ENCODE measurements around the gene SLC4A1.
A peak's percentile ranks its signal among the peaks of the same experiment; 100 is the strongest.

The SLC4A1 gene

DNA sequence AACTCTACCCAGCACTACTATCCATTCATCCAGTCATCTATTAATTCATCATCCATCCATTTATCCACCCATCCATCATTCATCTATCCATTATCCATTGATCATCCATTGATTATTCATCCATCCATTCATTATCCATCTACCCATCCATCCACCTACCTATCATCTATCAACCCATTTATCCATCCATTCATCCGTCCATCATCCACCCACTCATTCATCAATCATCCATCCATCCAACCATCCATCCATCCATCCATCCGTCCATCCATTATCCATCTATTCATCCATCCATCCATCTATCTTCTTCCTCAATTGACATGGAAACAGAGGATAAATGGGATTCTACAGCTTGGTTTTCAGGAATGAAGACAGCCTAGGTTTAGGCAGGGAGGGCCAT, 12.0 kb downstream of the SLC4A1 start:
- Histone ChIP-seq H2BK5ac (ENCODE audit: low read length) (no peak overlapping the region), H3K9me3 (replicated peaks in 1 of 2; ENCODE audit: control insufficient read depth in 2 of 2, insufficient read depth in 1 of 2, low read depth in 1 of 2, low read length in 2 of 2) (no peaks in the 10 kb centered on the region), H3K14ac (ENCODE audit: low read length) (no peak overlapping the region), H3K9ac (ENCODE audit: low read depth, low read length, poor library complexity) (no peak overlapping the region), H2AK5ac (ENCODE audit: low read depth, low read length) (no peak overlapping the region), H3K27me3 (ENCODE audit: control insufficient read depth in 3 of 3, insufficient read depth in 3 of 3, low read depth in 1 of 3, low read length in 3 of 3) (peaks cover 0 to 64% (median 3%) of the 10 kb centered on the region in 3 experiments), H2BK12ac (ENCODE audit: low read length) (no peak overlapping the region), H3K18ac (ENCODE audit: low read length) (no peak overlapping the region), H3K36me3 (replicated peaks in 1 of 2; ENCODE audit: control insufficient read depth in 2 of 2, insufficient read depth in 2 of 2, low read length in 2 of 2) (no peaks in the 10 kb centered on the region), H3K79me1 (ENCODE audit: low read depth, low read length) (no peaks in the 10 kb centered on the region), H3K27ac (replicated peaks; ENCODE audit: low read length) (no peak overlapping the region), H3K4me1 (ENCODE audit: control insufficient read depth in 2 of 2, insufficient read depth in 1 of 2, low read depth in 1 of 2, low read length in 2 of 2) (no peaks in the 10 kb centered on the region), H3K4me2 (ENCODE audit: insufficient read depth, low read length, poor library complexity, severe bottlenecking) (no peak overlapping the region), H3K4me3 (ENCODE audit: low read length in 2 of 2) (no peak overlapping the region), H2BK120ac (ENCODE audit: low read depth, low read length) (no peak overlapping the region), H3K4ac (ENCODE audit: low read length) (no peak overlapping the region), H4K8ac (ENCODE audit: low read depth, low read length) (no peak overlapping the region), H3K23ac (ENCODE audit: low read depth, low read length, poor library complexity) (no peak overlapping the region), H2AFZ (ENCODE audit: low read length) (no peak overlapping the region), H2BK15ac (ENCODE audit: low read length) (no peak overlapping the region), H4K91ac (ENCODE audit: low read depth, low read length, poor library complexity) (no peak overlapping the region)
- no peak for DNase-seq (ENCODE audit: low spot score)
- WGBS, 2 donors (ENCODE audit: extremely low coverage in 2 of 2, insufficient read length in 2 of 2, insufficient replicate concordance in 1 of 2): 100% methylated on average over 2 of the region's 2 CpGs

DNA sequence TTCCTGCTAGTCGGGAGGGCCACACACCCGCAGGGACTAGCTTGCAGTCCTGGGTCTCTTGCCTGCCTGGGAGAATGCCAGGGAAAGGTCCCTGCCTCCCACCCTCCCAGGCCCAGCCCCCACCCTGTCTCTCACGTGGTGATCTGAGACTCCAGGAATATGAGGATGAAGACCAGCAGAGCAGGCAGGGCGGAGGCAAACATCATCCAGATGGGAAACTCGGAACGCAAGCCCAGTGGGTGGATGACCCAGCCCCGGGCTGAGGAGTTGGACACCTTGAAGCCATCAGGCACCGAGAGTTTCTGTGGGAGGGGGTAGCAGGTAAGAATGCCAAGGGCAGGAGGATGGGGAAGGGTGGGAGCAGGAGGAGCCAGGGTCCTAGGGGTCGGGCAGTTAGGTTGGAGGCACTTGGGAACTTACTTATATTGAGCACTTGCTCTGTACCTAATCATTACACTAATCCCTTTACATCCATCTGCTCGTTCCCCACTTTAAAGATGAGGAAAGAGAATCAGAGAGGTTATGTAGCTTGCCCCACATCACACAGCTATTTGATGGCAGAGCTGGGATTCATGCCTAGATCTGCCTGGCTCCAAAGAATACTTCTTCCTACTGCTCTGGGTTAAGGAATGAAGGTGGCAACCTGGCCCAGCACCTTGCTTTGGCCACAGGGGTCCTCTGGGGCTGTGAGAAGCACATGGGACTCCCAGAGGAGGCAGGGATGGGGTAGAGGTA, 13.4 kb downstream of the SLC4A1 start:
- no peak overlapping the region for H2AK5ac ChIP-seq (ENCODE audit: low read depth, low read length)
- WGBS, 2 donors (ENCODE audit: extremely low coverage in 2 of 2, insufficient read length in 2 of 2, insufficient replicate concordance in 1 of 2): no CpG with 5 or more reads among the region's 10 CpGs
- H3K4me2 ChIP-seq (ENCODE audit: insufficient read depth, low read length, poor library complexity, severe bottlenecking): no peak overlapping the region

DNA sequence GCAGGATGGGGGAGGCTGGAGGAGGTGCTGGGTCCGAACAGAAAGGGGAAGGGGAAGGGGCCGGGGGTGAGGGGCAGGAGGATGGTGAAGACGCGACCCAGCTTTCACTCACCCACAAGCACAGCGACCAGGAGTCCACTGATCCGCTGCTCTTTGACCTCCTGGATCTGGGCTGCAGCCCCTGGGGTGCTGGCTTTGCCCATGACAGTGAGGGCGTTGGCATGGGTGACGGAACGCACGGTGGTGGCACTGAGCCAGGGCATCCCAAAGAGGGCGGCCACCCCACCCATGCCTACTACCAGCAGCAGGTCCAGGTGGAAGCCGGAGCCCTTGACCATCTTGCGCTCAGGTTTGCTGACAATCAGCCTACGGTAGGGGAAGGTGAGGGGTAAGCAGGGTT, 14.9 kb downstream of the SLC4A1 start:
- Histone ChIP-seq H3K14ac (ENCODE audit: low read length) (peak overlapping the region; percentile 65), H4K91ac (ENCODE audit: low read depth, low read length, poor library complexity) (peak overlapping the region; percentile 66), H3K23ac (ENCODE audit: low read depth, low read length, poor library complexity) (no peak overlapping the region), H3K27me3 (ENCODE audit: control insufficient read depth in 3 of 3, insufficient read depth in 3 of 3, low read depth in 1 of 3, low read length in 3 of 3) (peaks cover 0 to 57% (median 3%) of the 10 kb centered on the region in 3 experiments), H3K9ac (ENCODE audit: low read depth, low read length, poor library complexity) (no peak overlapping the region), H3K9me3 (replicated peaks in 1 of 2; ENCODE audit: control insufficient read depth in 2 of 2, insufficient read depth in 1 of 2, low read depth in 1 of 2, low read length in 2 of 2) (peaks cover 0 to 2% of the 10 kb centered on the region in 2 donors), H3K4ac (ENCODE audit: low read length) (no peak overlapping the region), H3K4me2 (ENCODE audit: insufficient read depth, low read length, poor library complexity, severe bottlenecking) (no peak overlapping the region), H2BK120ac (ENCODE audit: low read depth, low read length) (no peak overlapping the region), H3K4me1 (ENCODE audit: control insufficient read depth in 2 of 2, insufficient read depth in 1 of 2, low read depth in 1 of 2, low read length in 2 of 2) (peaks cover 0 to 4% of the 10 kb centered on the region in 2 donors), H3K18ac (ENCODE audit: low read length) (peak overlapping the region; percentile 87), H2BK15ac (ENCODE audit: low read length) (peak overlapping the region; percentile 30), H2AK5ac (ENCODE audit: low read depth, low read length) (peak overlapping the region; percentile 20), H3K36me3 (replicated peaks in 1 of 2; ENCODE audit: control insufficient read depth in 2 of 2, insufficient read depth in 2 of 2, low read length in 2 of 2) (no peaks in the 10 kb centered on the region), H2BK5ac (ENCODE audit: low read length) (no peak overlapping the region), H3K4me3 (ENCODE audit: low read length in 2 of 2) (no peak overlapping the region), H2BK12ac (ENCODE audit: low read length) (peak overlapping the region; percentile 30), H3K27ac (replicated peaks; ENCODE audit: low read length) (no peak overlapping the region), H2AFZ (ENCODE audit: low read length) (no peak overlapping the region), H4K8ac (ENCODE audit: low read depth, low read length) (peak overlapping the region; percentile 57), H3K79me1 (ENCODE audit: low read depth, low read length) (no peaks in the 10 kb centered on the region)
- no CpG with 5 or more reads among the region's 14 CpGs for WGBS, 2 donors (ENCODE audit: extremely low coverage in 2 of 2, insufficient read length in 2 of 2, insufficient replicate concordance in 1 of 2)
- DNase-seq (ENCODE audit: low spot score): no peak

More for the DNA sequence above, 13.4 kb downstream of the SLC4A1 start:
- no peak overlapping the region for H2BK12ac ChIP-seq (ENCODE audit: low read length)
- H3K4ac ChIP-seq (ENCODE audit: low read length): no peak overlapping the region
- H3K27ac ChIP-seq (replicated peaks; ENCODE audit: low read length): no peak overlapping the region
- peaks cover 0 to 64% (median 3%) of the 10 kb centered on the region in 3 experiments for H3K27me3 ChIP-seq (ENCODE audit: control insufficient read depth in 3 of 3, insufficient read depth in 3 of 3, low read depth in 1 of 3, low read length in 3 of 3)
- H3K9ac ChIP-seq (ENCODE audit: low read depth, low read length, poor library complexity): no peak overlapping the region
- H2AFZ ChIP-seq (ENCODE audit: low read length): no peak overlapping the region
- no peak for DNase-seq (ENCODE audit: low spot score)
- no peak overlapping the region for H2BK5ac ChIP-seq (ENCODE audit: low read length)
- no peaks in the 10 kb centered on the region for H3K36me3 ChIP-seq (replicated peaks in 1 of 2; ENCODE audit: control insufficient read depth in 2 of 2, insufficient read depth in 2 of 2, low read length in 2 of 2)
- no peaks in the 10 kb centered on the region for H3K79me1 ChIP-seq (ENCODE audit: low read depth, low read length)
- H3K4me3 ChIP-seq (ENCODE audit: low read length in 2 of 2): no peak overlapping the region
- H4K91ac ChIP-seq (ENCODE audit: low read depth, low read length, poor library complexity): no peak overlapping the region
- no peak overlapping the region for H3K18ac ChIP-seq (ENCODE audit: low read length)
- no peak overlapping the region for H3K14ac ChIP-seq (ENCODE audit: low read length)
- peak overlapping the region; percentile 6 for H3K23ac ChIP-seq (ENCODE audit: low read depth, low read length, poor library complexity)
- no peak overlapping the region for H2BK120ac ChIP-seq (ENCODE audit: low read depth, low read length)
- peaks cover 0 to 4% of the 10 kb centered on the region in 2 donors for H3K4me1 ChIP-seq (ENCODE audit: control insufficient read depth in 2 of 2, insufficient read depth in 1 of 2, low read depth in 1 of 2, low read length in 2 of 2)
- H3K9me3 ChIP-seq (replicated peaks in 1 of 2; ENCODE audit: control insufficient read depth in 2 of 2, insufficient read depth in 1 of 2, low read depth in 1 of 2, low read length in 2 of 2): no peaks in the 10 kb centered on the region
- no peak overlapping the region for H4K8ac ChIP-seq (ENCODE audit: low read depth, low read length)
- no peak overlapping the region for H2BK15ac ChIP-seq (ENCODE audit: low read length)

DNA sequence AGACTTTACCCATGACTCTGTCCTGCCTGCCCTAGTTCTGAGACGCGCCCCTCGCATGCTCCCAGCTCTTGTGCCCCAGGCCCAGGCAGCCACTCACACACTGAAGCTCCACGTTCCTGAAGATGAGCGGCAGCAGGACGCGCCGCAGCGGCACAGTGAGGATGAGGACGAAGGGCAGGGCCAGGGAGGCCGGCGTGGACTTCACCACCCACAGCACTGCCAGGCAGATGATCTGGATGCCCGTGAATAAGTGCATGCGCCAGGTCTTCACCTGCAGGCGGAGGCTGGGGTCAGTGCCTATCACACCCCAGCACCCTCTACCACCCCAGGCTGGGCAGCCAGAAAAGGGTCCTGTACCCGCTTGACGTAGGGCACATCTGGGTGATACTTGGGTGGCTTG, 16.9 kb downstream of the SLC4A1 start:
- WGBS, 2 donors (ENCODE audit: extremely low coverage in 2 of 2, insufficient read length in 2 of 2, insufficient replicate concordance in 1 of 2): no CpG with 5 or more reads among the region's 17 CpGs

More for the DNA sequence above, 16.9 kb downstream of the SLC4A1 start:
- Histone ChIP-seq H3K36me3 (replicated peaks in 1 of 2; ENCODE audit: control insufficient read depth in 2 of 2, insufficient read depth in 2 of 2, low read length in 2 of 2) (no peaks in the 10 kb centered on the region), H2AFZ (ENCODE audit: low read length) (no peak overlapping the region), H2BK5ac (ENCODE audit: low read length) (no peak overlapping the region), H3K23ac (ENCODE audit: low read depth, low read length, poor library complexity) (peak overlapping the region; percentile 3), H3K14ac (ENCODE audit: low read length) (peak overlapping the region; percentile 57), H3K4me2 (ENCODE audit: insufficient read depth, low read length, poor library complexity, severe bottlenecking) (no peak overlapping the region), H2BK120ac (ENCODE audit: low read depth, low read length) (peak overlapping the region; percentile 10), H2BK12ac (ENCODE audit: low read length) (peak overlapping the region; percentile 67), H3K9me3 (replicated peaks in 1 of 2; ENCODE audit: control insufficient read depth in 2 of 2, insufficient read depth in 1 of 2, low read depth in 1 of 2, low read length in 2 of 2) (peaks cover 0 to 2% of the 10 kb centered on the region in 2 donors), H2AK5ac (ENCODE audit: low read depth, low read length) (no peak overlapping the region), H3K27ac (replicated peaks; ENCODE audit: low read length) (no peak overlapping the region), H3K9ac (ENCODE audit: low read depth, low read length, poor library complexity) (no peak overlapping the region), H2BK15ac (ENCODE audit: low read length) (peak overlapping the region; percentile 77), H3K27me3 (ENCODE audit: control insufficient read depth in 3 of 3, insufficient read depth in 3 of 3, low read depth in 1 of 3, low read length in 3 of 3) (peaks cover 0 to 52% (median 2%) of the 10 kb centered on the region in 3 experiments), H3K79me1 (ENCODE audit: low read depth, low read length) (no peaks in the 10 kb centered on the region), H3K4me1 (ENCODE audit: control insufficient read depth in 2 of 2, insufficient read depth in 1 of 2, low read depth in 1 of 2, low read length in 2 of 2) (peaks cover 0 to 6% of the 10 kb centered on the region in 2 donors), H3K4ac (ENCODE audit: low read length) (no peak overlapping the region), H4K8ac (ENCODE audit: low read depth, low read length) (no peak overlapping the region), H3K4me3 (ENCODE audit: low read length in 2 of 2) (no peak overlapping the region), H3K18ac (ENCODE audit: low read length) (peak overlapping the region; percentile 78), H4K91ac (ENCODE audit: low read depth, low read length, poor library complexity) (no peak overlapping the region)
- DNase-seq (ENCODE audit: low spot score): no peak
